UCSD-AML1 (cell line): Measurements from ENCODE around the gene ACOT7.
"Not testable (repeated sequence)": the region's sequence is repeated elsewhere in the genome, so short reads cannot be mapped to it uniquely, and the experiment has no call there.

ENCODE experiments used
- DNase-seq: peaks from one replicate; lab custom pipeline; 2025; ENCODE audit not compliant: unreplicated experiment; lab: John Stamatoyannopoulos, UW

The ACOT7 gene

GRCh38 chr1:6401673-6402072 is 8.1 kb upstream of the ACOT7 start:
- DNase-seq: no peak

- DNase-seq: no peak
Observed at GRCh38 chr1:6399294-6399693, 5.7 kb upstream of the ACOT7 start.

- DNase-seq: no peak
Observed at GRCh38 chr1:6397844-6398441, 4.4 kb upstream of the ACOT7 start.

- no peak for DNase-seq
Observed at GRCh38 chr1:6396998-6397397, 3.4 kb upstream of the ACOT7 start.

GRCh38 chr1:6395781-6396244 is 2.2 kb upstream of the ACOT7 start:
- not testable (repeated sequence) for DNase-seq

- not testable (repeated sequence) for DNase-seq
Observed at GRCh38 chr1:6395130-6395529, 1.6 kb upstream of the ACOT7 start.

GRCh38 chr1:6392809-6393399 is 663 bp downstream of the ACOT7 start:
- DNase-seq: no peak

GRCh38 chr1:6391951-6392808 is 1.4 kb downstream of the ACOT7 start:
- DNase-seq: peak; percentile 53

- no peak for DNase-seq
Observed at GRCh38 chr1:6389971-6390370, 3.6 kb downstream of the ACOT7 start.

- DNase-seq: no peak
Observed at GRCh38 chr1:6386371-6386949, 7.1 kb downstream of the ACOT7 start.

- no peak for DNase-seq
Observed at GRCh38 chr1:6385488-6386191, 7.9 kb downstream of the ACOT7 start.

GRCh38 chr1:6384962-6385361 is 8.6 kb downstream of the ACOT7 start:
- no peak for DNase-seq

GRCh38 chr1:6384135-6384534 is 9.4 kb downstream of the ACOT7 start:
- DNase-seq: no peak

- no peak for DNase-seq
Observed at GRCh38 chr1:6380037-6380436, 13.5 kb downstream of the ACOT7 start.

- DNase-seq: no peak
Observed at GRCh38 chr1:6378096-6378746, 15.3 kb downstream of the ACOT7 start.

GRCh38 chr1:6373961-6374720 is 19.4 kb downstream of the ACOT7 start:
- no peak for DNase-seq

- not testable (repeated sequence) for DNase-seq
Observed at GRCh38 chr1:6372236-6372635, 21.3 kb downstream of the ACOT7 start.

- DNase-seq: no peak
Observed at GRCh38 chr1:6370006-6370405, 23.6 kb downstream of the ACOT7 start.

GRCh38 chr1:6367381-6368012 is 26.1 kb downstream of the ACOT7 start:
- DNase-seq: no peak
